ENCODE measurements around the gene NCR1.

- TF ChIP-seq POLR2A (IDR thresholded peaks at IDR 0.05), result no peak
- TF ChIP-seq, protein P1, sequence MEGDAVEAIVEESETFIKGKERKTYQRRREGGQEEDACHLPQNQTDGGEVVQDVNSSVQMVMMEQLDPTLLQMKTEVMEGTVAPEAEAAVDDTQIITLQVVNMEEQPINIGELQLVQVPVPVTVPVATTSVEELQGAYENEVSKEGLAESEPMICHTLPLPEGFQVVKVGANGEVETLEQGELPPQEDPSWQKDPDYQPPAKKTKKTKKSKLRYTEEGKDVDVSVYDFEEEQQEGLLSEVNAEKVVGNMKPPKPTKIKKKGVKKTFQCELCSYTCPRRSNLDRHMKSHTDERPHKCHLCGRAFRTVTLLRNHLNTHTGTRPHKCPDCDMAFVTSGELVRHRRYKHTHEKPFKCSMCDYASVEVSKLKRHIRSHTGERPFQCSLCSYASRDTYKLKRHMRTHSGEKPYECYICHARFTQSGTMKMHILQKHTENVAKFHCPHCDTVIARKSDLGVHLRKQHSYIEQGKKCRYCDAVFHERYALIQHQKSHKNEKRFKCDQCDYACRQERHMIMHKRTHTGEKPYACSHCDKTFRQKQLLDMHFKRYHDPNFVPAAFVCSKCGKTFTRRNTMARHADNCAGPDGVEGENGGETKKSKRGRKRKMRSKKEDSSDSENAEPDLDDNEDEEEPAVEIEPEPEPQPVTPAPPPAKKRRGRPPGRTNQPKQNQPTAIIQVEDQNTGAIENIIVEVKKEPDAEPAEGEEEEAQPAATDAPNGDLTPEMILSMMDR (IDR thresholded peaks at IDR 0.05), result no peak
Observed at GRCh38 chr19:54903303-54903702, 2.6 kb upstream of the NCR1 start.
